ENCODE results near the gene ZDHHC7.

GRCh38 chr16:84925773-84926372 lies 85.5 kb downstream of the ZDHHC7 start:
- TF ChIP-seq, protein P1, sequence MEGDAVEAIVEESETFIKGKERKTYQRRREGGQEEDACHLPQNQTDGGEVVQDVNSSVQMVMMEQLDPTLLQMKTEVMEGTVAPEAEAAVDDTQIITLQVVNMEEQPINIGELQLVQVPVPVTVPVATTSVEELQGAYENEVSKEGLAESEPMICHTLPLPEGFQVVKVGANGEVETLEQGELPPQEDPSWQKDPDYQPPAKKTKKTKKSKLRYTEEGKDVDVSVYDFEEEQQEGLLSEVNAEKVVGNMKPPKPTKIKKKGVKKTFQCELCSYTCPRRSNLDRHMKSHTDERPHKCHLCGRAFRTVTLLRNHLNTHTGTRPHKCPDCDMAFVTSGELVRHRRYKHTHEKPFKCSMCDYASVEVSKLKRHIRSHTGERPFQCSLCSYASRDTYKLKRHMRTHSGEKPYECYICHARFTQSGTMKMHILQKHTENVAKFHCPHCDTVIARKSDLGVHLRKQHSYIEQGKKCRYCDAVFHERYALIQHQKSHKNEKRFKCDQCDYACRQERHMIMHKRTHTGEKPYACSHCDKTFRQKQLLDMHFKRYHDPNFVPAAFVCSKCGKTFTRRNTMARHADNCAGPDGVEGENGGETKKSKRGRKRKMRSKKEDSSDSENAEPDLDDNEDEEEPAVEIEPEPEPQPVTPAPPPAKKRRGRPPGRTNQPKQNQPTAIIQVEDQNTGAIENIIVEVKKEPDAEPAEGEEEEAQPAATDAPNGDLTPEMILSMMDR (IDR thresholded peaks at IDR 0.05) = no peak
- no peak for TF ChIP-seq POLR2A (IDR thresholded peaks at IDR 0.05)

All from heart left ventricle (tissue), 13 donors.